Measurements from ENCODE around the gene HLA-DQB2.

- TF ChIP-seq CTCF (conservative IDR thresholded peaks at IDR 0.05) (no peak), ZFX (IDR thresholded peaks at IDR 0.05) (no peak)
Measured at GRCh38 chr6:32775071-32775470, 11.7 kb upstream of the HLA-DQB2 start.

Measured in C4-2B (cell line).